Measurements from ENCODE around the gene CACNA1S.

GRCh38 chr1:201001962-201002361 lies 110.3 kb downstream of the CACNA1S start:
- TF ChIP-seq, protein P1, sequence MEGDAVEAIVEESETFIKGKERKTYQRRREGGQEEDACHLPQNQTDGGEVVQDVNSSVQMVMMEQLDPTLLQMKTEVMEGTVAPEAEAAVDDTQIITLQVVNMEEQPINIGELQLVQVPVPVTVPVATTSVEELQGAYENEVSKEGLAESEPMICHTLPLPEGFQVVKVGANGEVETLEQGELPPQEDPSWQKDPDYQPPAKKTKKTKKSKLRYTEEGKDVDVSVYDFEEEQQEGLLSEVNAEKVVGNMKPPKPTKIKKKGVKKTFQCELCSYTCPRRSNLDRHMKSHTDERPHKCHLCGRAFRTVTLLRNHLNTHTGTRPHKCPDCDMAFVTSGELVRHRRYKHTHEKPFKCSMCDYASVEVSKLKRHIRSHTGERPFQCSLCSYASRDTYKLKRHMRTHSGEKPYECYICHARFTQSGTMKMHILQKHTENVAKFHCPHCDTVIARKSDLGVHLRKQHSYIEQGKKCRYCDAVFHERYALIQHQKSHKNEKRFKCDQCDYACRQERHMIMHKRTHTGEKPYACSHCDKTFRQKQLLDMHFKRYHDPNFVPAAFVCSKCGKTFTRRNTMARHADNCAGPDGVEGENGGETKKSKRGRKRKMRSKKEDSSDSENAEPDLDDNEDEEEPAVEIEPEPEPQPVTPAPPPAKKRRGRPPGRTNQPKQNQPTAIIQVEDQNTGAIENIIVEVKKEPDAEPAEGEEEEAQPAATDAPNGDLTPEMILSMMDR (conservative IDR thresholded peaks at IDR 0.05; ENCODE audit: low read depth, low read length): no peak
- TF ChIP-seq FOS (IDR thresholded peaks at IDR 0.05; ENCODE audit: low read depth, low read length) (no peak), USF2 (IDR thresholded peaks at IDR 0.05; ENCODE audit: low read depth, low read length) (no peak), BHLHE40 (IDR thresholded peaks at IDR 0.05; ENCODE audit: low read depth, low read length) (no peak), POLR2A (IDR thresholded peaks at IDR 0.05; ENCODE audit: low read depth, low read length) (no peak), MAFK (IDR thresholded peaks at IDR 0.05; ENCODE audit: low read depth, low read length) (no peak), SMC3 (IDR thresholded peaks at IDR 0.05; ENCODE audit: low read depth, low read length) (no peak), MXI1 (IDR thresholded peaks at IDR 0.05; ENCODE audit: borderline replicate concordance, low read depth, low read length) (no peak), RFX5 (IDR thresholded peaks at IDR 0.05; ENCODE audit: low read depth, low read length) (no peak), MAZ (IDR thresholded peaks at IDR 0.05; ENCODE audit: borderline replicate concordance, low read depth, low read length) (no peak), CEBPB (IDR thresholded peaks at IDR 0.05; ENCODE audit: low read depth, low read length) (no peak), RAD21 (IDR thresholded peaks at IDR 0.05; ENCODE audit: low read length) (no peak), RCOR1 (IDR thresholded peaks at IDR 0.05; ENCODE audit: insufficient replicate concordance, low read length) (no peak)

Measured in IMR-90 (cell line).